ENCODE results near the gene IFIT5.
"Not testable (repeated sequence)": the region's sequence is repeated elsewhere in the genome, so short reads cannot be mapped to it uniquely, and the experiment has no call there.

The IFIT5 gene

DNA sequence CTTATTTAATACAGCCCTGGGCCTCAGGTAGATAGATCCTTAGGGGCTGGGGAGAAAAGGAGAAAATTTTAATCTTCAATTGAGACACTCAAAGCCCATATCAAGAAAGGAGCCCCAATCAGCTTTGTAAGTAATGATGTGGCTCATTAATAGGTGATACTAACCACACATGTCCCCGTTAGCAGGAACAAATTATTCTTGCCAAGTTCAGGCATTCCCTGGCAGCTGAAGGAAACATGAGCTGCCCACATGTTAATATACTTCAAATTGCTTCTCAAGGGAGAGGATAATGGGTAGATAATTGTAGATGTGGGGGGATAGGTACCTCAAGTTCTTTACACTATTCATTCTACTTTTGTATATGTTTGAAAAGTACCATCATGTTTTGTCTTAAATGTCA is 14.5 kb downstream of the IFIT5 start:
- DNase-seq (ENCODE audit: low read depth) = no peak

DNA sequence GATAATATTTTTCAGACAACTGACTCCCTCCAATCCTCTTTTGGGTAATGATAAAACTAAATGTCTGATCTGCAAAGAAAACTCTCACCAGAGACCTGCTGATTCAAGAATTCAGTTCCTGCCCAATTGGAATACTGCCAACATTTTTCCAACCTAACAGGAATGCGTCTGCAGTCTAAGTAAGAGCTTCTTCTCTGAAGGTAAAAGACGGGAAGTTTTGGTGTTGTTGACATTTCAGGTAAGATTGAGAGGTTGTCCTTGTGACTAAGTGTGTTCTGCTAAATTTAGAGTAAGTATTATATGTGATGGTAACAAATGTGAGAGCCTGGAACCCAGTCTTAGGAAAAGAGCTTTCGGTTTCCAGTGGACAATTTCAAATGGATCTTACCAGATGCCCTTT is 17.6 kb downstream of the IFIT5 start:
- DNase-seq (ENCODE audit: low read depth) = peak; percentile 57

- DNase-seq (ENCODE audit: low read depth) = no peak
Observed at GRCh38 chr10:89438525-89438924, 24.2 kb downstream of the IFIT5 start.

- DNase-seq (ENCODE audit: low read depth) = no peak
Observed at GRCh38 chr10:89440226-89441009, 26.1 kb downstream of the IFIT5 start.

DNA sequence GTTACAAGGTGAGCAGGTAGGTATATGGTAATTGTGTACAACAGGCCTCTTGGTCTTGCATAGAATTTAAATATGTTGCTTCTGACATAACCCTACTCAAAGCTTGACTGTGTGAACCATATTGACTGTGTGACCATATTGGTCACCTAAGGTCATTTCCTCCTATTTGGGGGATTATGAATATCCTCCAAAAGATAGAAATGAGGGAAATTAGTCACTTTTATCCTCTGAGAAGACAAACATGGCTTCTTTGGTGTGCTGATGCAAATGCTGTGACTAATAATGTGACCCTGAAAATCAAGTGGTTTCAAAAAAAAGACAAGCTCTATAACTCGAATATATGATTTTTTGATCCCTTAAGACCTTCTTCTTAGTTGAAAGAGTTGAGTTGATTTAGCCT is 27.9 kb downstream of the IFIT5 start:
- no peak for DNase-seq (ENCODE audit: low read depth)

DNA sequence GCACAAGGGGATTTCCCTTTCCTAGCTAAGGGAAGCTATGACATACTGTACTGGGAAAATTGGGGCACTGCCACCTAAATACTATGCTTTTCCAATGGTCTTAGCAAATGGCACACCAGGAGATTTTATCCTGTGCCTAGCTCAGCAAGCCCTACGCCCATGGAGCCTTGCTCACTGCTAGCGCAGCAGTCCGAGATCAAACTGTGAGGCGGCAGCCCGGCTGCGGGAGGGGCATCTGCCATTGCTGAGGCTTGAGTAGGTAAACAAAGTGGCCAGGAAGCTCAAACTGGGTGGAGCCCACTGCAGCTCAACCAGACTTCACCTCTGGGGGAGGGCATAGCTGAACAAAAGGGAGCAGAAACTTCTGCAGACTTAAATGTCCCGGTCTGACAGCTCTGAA is 30.5 kb downstream of the IFIT5 start:
- not testable (repeated sequence) for DNase-seq (ENCODE audit: low read depth)

DNA sequence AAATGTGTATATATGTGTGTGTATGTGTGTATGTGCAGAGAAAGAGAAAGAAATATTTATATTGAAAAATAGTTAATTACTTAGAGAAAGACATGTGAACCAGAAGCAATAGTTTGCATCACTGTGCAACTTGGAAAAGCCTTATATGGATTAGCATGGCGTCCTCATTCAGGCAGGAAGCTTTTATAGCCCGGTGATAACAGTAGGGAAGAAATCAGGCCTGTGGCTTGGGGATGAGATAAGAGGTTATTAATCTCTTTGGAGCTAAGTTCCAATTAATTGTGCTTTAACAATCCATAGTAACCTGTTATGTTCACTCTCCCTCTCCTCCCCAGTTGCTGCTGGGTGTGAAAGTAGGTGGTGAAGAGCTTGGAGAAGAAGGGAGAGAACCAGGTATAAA is 36.5 kb downstream of the IFIT5 start:
- DNase-seq (ENCODE audit: low read depth) = no peak

- no peak for DNase-seq (ENCODE audit: low read depth)
Observed at GRCh38 chr10:89452193-89452592, 37.8 kb downstream of the IFIT5 start.

DNA sequence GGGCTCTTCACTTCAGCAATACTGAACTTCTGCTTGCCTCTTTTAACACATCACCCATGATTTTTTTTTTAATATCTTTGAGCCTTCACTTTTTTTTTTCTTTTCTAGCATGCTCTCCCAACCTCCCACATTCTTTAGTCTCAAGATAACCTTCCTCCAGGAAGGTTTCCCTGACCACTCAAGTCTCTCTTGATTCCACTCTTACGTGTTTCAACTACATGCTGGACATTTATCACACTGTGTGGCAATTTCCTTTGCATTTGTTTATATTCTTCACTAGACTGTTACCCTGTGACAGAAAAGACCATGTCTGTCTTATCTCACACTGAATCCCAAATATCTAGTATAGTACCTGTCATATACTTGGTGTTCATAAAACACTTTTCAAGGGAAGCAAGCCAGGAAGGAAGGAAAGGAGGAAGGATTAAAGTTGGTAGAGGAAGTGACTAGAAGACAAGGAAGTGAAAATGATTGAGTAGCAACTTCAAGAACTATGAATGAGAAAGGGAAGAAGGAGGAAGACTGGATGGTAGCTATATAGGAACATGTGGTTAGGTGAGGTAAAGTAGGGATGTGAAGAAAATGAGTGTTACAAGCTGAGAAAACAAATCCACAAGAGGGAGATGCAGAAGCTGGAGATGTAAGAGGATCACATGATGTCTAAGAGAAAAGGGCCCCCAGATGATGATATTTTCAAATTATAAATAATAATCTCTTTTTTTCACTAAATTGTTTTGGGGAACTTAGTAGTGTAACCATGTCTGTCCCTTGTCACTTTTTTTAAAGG is 40.4 kb downstream of the IFIT5 start:
- no peak for DNase-seq (ENCODE audit: low read depth)

DNA sequence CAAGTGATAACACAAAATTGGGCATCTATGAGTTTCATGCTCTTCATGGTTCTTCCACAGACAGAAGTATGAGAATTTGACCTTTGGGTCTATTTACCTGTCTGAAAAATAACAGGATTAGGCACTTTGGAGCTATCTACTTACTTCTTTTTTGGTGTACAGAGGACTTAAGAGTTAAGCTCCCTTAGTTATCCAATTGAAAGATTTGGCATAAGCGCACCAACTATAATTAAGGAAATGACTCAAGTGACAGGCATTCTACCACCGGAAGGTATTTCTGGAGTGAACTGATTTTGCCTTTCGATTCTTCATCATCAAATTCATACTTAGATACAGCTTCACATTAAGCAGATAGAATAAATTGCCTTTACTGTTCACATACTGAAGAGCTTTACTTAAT is 43.9 kb downstream of the IFIT5 start:
- DNase-seq (ENCODE audit: low read depth) = peak; percentile 84

- peak; percentile 41 for DNase-seq (ENCODE audit: low read depth)
Observed at GRCh38 chr10:89458784-89459183, 44.4 kb downstream of the IFIT5 start.

GRCh38 chr10:89463846-89464537 is 49.6 kb downstream of the IFIT5 start:
- DNase-seq (ENCODE audit: low read depth) = no peak

DNA sequence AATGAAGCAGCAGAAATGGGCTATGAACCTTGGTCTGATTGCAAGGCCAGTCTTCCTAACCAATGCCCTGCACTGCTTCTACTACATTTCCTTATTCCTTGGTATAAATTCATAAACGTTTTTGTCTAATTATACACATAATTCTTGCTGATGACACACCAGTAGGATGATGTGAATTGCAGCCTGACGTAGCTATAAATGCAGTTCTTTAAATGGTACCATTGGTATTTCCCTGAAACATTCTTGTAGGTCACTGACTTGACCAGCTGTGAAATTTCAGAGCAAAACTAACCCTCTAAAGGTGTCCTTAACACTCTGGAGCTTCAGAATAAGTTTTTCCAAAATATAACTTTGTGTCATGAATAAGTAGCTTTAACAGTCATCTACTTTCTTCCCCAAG is 50.8 kb downstream of the IFIT5 start:
- no peak for DNase-seq (ENCODE audit: low read depth)

- peak; percentile 58 for DNase-seq (ENCODE audit: low read depth)
Observed at GRCh38 chr10:89466599-89467035, 52.2 kb downstream of the IFIT5 start.

GRCh38 chr10:89468191-89468965 is 54.0 kb downstream of the IFIT5 start:
- DNase-seq (ENCODE audit: low read depth) = no peak

GRCh38 chr10:89469517-89469916 is 55.1 kb downstream of the IFIT5 start:
- DNase-seq (ENCODE audit: low read depth) = no peak
